Measurements from ENCODE around the gene MAST4. TPM values are rescaled to one million over a fixed set of nuclear protein-coding genes. Genes with fewer than 3 reads are reported as not detected.

Gene MAST4
- polyA plus RNA-seq, 1 experiment: 11.6 TPM

DNA sequence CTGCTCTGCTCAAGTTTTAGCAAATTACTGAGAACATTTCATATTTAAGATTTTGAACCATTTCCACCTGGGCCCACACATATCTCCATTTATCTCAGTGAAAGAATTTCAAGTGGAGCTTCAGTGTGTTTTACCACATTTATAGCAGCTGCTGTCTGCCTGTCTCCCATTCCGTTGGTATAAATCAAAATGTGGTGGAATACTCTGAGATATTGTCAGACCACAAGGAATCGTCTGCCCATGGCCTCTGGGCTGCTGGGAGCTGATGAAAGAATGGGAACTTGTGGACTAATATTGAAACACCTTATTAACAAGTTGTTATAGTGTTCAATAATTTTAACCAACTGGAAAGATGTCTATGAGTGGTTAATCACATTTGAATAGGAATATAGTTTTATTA lies 33.3 kb downstream of the MAST4 start:
- H3K27me3 ChIP-seq (ENCODE audit: control insufficient read depth, insufficient read depth, low read length): no peaks in the 10 kb centered on the region
- H3K9me3 ChIP-seq (ENCODE audit: control insufficient read depth, insufficient read depth, low read length): no peaks in the 10 kb centered on the region
- DNase-seq (ENCODE audit: low read depth, low spot score): no peak
- H3K4me3 ChIP-seq (ENCODE audit: low read depth, low read length): no peak overlapping the region
- CTCF ChIA-PET: interaction anchor here (1.1 kb wide), 1 partner anchor 323 kb away, joined by 3 read pairs; no protein-coding TSS in a partner anchor
- TF ChIP-seq, protein P1, sequence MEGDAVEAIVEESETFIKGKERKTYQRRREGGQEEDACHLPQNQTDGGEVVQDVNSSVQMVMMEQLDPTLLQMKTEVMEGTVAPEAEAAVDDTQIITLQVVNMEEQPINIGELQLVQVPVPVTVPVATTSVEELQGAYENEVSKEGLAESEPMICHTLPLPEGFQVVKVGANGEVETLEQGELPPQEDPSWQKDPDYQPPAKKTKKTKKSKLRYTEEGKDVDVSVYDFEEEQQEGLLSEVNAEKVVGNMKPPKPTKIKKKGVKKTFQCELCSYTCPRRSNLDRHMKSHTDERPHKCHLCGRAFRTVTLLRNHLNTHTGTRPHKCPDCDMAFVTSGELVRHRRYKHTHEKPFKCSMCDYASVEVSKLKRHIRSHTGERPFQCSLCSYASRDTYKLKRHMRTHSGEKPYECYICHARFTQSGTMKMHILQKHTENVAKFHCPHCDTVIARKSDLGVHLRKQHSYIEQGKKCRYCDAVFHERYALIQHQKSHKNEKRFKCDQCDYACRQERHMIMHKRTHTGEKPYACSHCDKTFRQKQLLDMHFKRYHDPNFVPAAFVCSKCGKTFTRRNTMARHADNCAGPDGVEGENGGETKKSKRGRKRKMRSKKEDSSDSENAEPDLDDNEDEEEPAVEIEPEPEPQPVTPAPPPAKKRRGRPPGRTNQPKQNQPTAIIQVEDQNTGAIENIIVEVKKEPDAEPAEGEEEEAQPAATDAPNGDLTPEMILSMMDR (IDR thresholded peaks at IDR 0.05; ENCODE audit: low read depth, low read length): no peak
- POLR2A ChIA-PET: no interaction called here
- H3K27ac ChIP-seq (ENCODE audit: low read depth, low read length): no peak overlapping the region

DNA sequence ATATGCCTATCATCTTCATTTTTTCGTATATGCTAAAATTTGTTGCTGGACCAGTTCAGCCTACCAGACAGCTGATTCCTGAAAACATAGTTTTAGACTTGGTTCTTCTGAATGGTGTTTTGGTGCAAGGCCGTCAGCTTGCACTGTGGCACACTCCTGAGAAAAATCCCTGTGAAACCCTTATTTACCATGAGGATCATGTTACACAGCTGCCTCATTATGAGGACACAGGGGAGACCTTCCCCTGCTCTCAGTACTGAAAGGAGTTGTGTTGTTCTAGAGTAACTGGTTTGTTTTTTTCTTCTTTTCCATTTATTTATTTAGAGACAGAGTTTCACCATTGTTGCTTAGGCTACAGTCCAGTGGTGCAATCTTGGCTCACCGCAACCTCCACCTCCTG lies 37.6 kb downstream of the MAST4 start:
- TF ChIP-seq, protein P1 (IDR thresholded peaks at IDR 0.05; ENCODE audit: low read depth, low read length): no peak
- no peak overlapping the region for H3K27ac ChIP-seq (ENCODE audit: low read depth, low read length)
- no peak overlapping the region for H3K4me3 ChIP-seq (ENCODE audit: low read depth, low read length)
- H3K27me3 ChIP-seq (ENCODE audit: control insufficient read depth, insufficient read depth, low read length): no peaks in the 10 kb centered on the region
- ChIA-PET POLR2A (no interaction called here), CTCF (no interaction called here)
- H3K9me3 ChIP-seq (ENCODE audit: control insufficient read depth, insufficient read depth, low read length): no peaks in the 10 kb centered on the region
- no peak for DNase-seq (ENCODE audit: low read depth, low spot score)

DNA sequence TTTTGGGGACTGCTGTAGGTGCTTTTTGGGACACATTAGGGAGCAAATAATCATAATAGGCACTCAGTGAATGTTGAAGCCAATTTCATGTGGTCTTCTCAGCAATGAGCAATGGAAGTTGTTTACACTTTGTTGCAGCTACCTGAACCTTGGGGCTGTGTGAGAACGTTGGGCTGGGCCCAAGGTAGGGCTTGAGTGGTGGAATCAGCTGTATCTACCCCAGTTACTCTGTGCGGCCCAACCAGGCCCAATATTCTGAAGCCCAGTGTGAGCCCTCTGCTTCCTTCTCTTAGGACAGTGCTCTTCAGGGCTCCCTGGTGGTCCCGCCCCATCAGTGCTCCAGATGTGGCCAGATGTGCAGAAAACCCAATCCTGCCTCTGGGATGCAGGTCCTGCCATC lies 38.4 kb downstream of the MAST4 start:
- CTCF ChIA-PET: no interaction called here
- no peaks in the 10 kb centered on the region for H3K27me3 ChIP-seq (ENCODE audit: control insufficient read depth, insufficient read depth, low read length)

DNA sequence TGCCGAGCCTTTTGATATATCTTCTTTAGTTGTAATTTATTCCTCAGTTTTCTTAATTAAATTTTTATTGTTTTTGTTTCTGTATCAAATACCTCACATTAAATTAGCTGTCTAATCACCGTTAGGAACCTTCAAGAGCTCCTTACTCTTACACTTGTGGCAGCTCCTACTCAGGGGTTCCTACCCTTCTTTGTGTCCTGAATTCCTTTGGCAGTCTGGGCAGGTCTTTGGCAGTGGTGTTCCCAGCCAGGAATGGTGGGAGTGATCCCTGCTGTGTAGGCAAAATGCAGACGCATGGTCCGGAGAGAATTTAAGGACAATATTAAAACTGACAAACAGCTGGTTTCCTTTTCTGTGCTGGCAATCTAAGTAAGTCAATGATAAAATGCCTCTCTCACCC lies 41.8 kb downstream of the MAST4 start:
- Histone ChIP-seq H3K27me3 (ENCODE audit: control insufficient read depth, insufficient read depth, low read length) (no peaks in the 10 kb centered on the region), H3K9me3 (ENCODE audit: control insufficient read depth, insufficient read depth, low read length) (no peaks in the 10 kb centered on the region), H3K4me3 (ENCODE audit: low read depth, low read length) (no peak overlapping the region), H3K27ac (ENCODE audit: low read depth, low read length) (no peak overlapping the region)
- ChIA-PET CTCF (no interaction called here), POLR2A (no interaction called here)
- no peak for DNase-seq (ENCODE audit: low read depth, low spot score)
- TF ChIP-seq, protein P1 (IDR thresholded peaks at IDR 0.05; ENCODE audit: low read depth, low read length): no peak

More for the DNA sequence above, 38.4 kb downstream of the MAST4 start:
- no peaks in the 10 kb centered on the region for H3K9me3 ChIP-seq (ENCODE audit: control insufficient read depth, insufficient read depth, low read length)
- no peak for DNase-seq (ENCODE audit: low read depth, low spot score)
- POLR2A ChIA-PET: no interaction called here
- no peak overlapping the region for H3K4me3 ChIP-seq (ENCODE audit: low read depth, low read length)
- TF ChIP-seq, protein P1 (IDR thresholded peaks at IDR 0.05; ENCODE audit: low read depth, low read length): no peak
- no peak overlapping the region for H3K27ac ChIP-seq (ENCODE audit: low read depth, low read length)

DNA sequence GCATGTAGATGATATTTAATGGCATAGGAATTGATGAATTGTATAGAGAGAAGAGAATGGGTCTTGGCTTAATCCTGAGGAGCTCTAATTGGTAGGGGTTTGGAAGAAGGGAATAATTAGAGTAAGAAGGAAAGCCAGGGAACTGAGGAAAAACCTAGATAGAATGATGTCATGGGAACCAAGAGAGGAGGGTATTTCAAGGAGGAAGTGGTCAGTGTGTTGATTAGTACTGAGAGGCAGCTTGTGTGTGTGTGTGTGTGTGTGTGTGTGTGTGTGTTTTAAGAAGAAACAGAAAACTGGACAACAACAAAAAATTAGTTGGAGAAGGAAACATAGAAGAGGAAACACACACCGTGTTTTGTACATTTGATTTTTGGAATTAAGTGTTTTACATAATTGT lies 42.8 kb downstream of the MAST4 start:
- TF ChIP-seq, protein P1 (IDR thresholded peaks at IDR 0.05; ENCODE audit: low read depth, low read length): no peak
- ChIA-PET CTCF (no interaction called here), POLR2A (no interaction called here)
- Histone ChIP-seq H3K9me3 (ENCODE audit: control insufficient read depth, insufficient read depth, low read length) (no peaks in the 10 kb centered on the region), H3K4me3 (ENCODE audit: low read depth, low read length) (no peak overlapping the region), H3K27me3 (ENCODE audit: control insufficient read depth, insufficient read depth, low read length) (no peaks in the 10 kb centered on the region), H3K27ac (ENCODE audit: low read depth, low read length) (no peak overlapping the region)
- no peak for DNase-seq (ENCODE audit: low read depth, low spot score)
